ENCODE measurements around the gene CARF.
"Not testable (repeated sequence)": the region's sequence is repeated elsewhere in the genome, so short reads cannot be mapped to it uniquely, and the experiment has no call there.

CARF gene

GRCh38 chr2:202910698-202911097 lies 1.4 kb upstream of the CARF start:
- TF ChIP-seq CTCF (IDR thresholded peaks at IDR 0.05): no peak
- no peak overlapping the region for H3K27ac Mint-ChIP-seq
- peaks cover 27% of the 10 kb centered on the region for H3K4me1 Mint-ChIP-seq
- no peak for DNase-seq
- H3K4me3 Mint-ChIP-seq: peak overlapping the region; percentile 99
- H3K27me3 Mint-ChIP-seq (ENCODE audit: low read depth, poor library complexity): peaks cover 1% of the 10 kb centered on the region
- H3K36me3 Mint-ChIP-seq (ENCODE audit: low read depth): peaks cover 39% of the 10 kb centered on the region
- H3K9me3 Mint-ChIP-seq: peaks cover 12% of the 10 kb centered on the region

GRCh38 chr2:202911203-202911511 lies 918 bp upstream of the CARF start:
- H3K27ac Mint-ChIP-seq: peak overlapping the region; percentile 100
- no peak for TF ChIP-seq CTCF (IDR thresholded peaks at IDR 0.05)
- no peaks in the 10 kb centered on the region for H3K27me3 Mint-ChIP-seq (ENCODE audit: low read depth, poor library complexity)
- DNase-seq: no peak
- H3K36me3 Mint-ChIP-seq (ENCODE audit: low read depth): peaks cover 34% of the 10 kb centered on the region
- peaks cover 27% of the 10 kb centered on the region for H3K4me1 Mint-ChIP-seq
- peaks cover 8% of the 10 kb centered on the region for H3K9me3 Mint-ChIP-seq
- peak overlapping the region; percentile 99 for H3K4me3 Mint-ChIP-seq

- Mint-ChIP-seq H3K27ac (peak overlapping the region; percentile 100), H3K4me1 (peaks cover 27% of the 10 kb centered on the region), H3K36me3 (ENCODE audit: low read depth) (peaks cover 25% of the 10 kb centered on the region), H3K4me3 (peak overlapping the region; percentile 99)
- DNase-seq; H3K9me3 Mint-ChIP-seq; H3K27me3 Mint-ChIP-seq (ENCODE audit: low read depth, poor library complexity): not testable (repeated sequence)
Observed at GRCh38 chr2:202912342-202913201, 497 bp downstream of the CARF start.

GRCh38 chr2:202918860-202919259 lies 6.8 kb downstream of the CARF start:
- no peak overlapping the region for H3K27ac Mint-ChIP-seq
- H3K4me1 Mint-ChIP-seq: no peaks in the 10 kb centered on the region
- H3K9me3 Mint-ChIP-seq: peaks cover 6% of the 10 kb centered on the region
- no peak for DNase-seq
- no peaks in the 10 kb centered on the region for H3K27me3 Mint-ChIP-seq (ENCODE audit: low read depth, poor library complexity)
- TF ChIP-seq CTCF (IDR thresholded peaks at IDR 0.05): no peak
- no peak overlapping the region for H3K4me3 Mint-ChIP-seq
- H3K36me3 Mint-ChIP-seq (ENCODE audit: low read depth): peaks cover 31% of the 10 kb centered on the region

- H3K4me3 Mint-ChIP-seq: no peak overlapping the region
- TF ChIP-seq CTCF (IDR thresholded peaks at IDR 0.05): no peak
- no peak for DNase-seq
- H3K9me3 Mint-ChIP-seq: no peaks in the 10 kb centered on the region
- H3K4me1 Mint-ChIP-seq: no peaks in the 10 kb centered on the region
- no peaks in the 10 kb centered on the region for H3K27me3 Mint-ChIP-seq (ENCODE audit: low read depth, poor library complexity)
- peaks cover 56% of the 10 kb centered on the region for H3K36me3 Mint-ChIP-seq (ENCODE audit: low read depth)
- H3K27ac Mint-ChIP-seq: no peak overlapping the region
Observed at GRCh38 chr2:202932425-202933138, 20.5 kb downstream of the CARF start.

- Mint-ChIP-seq H3K9me3 (no peaks in the 10 kb centered on the region), H3K36me3 (ENCODE audit: low read depth) (peaks cover 51% of the 10 kb centered on the region), H3K4me1 (no peaks in the 10 kb centered on the region), H3K4me3 (no peak overlapping the region), H3K27ac (no peak overlapping the region), H3K27me3 (ENCODE audit: low read depth, poor library complexity) (no peaks in the 10 kb centered on the region)
- no peak for DNase-seq
- no peak for TF ChIP-seq CTCF (IDR thresholded peaks at IDR 0.05)
Observed at GRCh38 chr2:202933139-202933510, 21.1 kb downstream of the CARF start.

Measured in nephron progenitor cell (in vitro differentiated cells).